ENCODE data around the gene BASP1. TPM values are rescaled to one million over a fixed set of nuclear protein-coding genes. Genes with fewer than 3 reads are reported as not detected.

Gene BASP1
- total RNA-seq, 2 experiments from 2014 or later = 0.70 to 0.93 TPM

GRCh38 chr5:17282283-17283120 is 65.1 kb downstream of the BASP1 start:
- no peak for TF ChIP-seq CTCF (IDR thresholded peaks at IDR 0.05)

GRCh38 chr5:17283121-17283415 is 65.6 kb downstream of the BASP1 start:
- Mint-ChIP-seq H3K4me1 (ENCODE audit: low read depth) (no peaks in the 10 kb centered on the region), H3K4me3 (no peak overlapping the region), H3K27me3 (no peaks in the 10 kb centered on the region), H3K36me3 (ENCODE audit: low read depth) (no peaks in the 10 kb centered on the region), H3K27ac (no peak overlapping the region), H3K9me3 (peaks cover 3% of the 10 kb centered on the region)
- ATAC-seq (ENCODE audit: poor library complexity) (no peak), DNase-seq (no peak)
- no peaks in the 10 kb centered on the region for H3K36me3 ChIP-seq (ENCODE audit: insufficient read depth, low read length)
- H3K4me1 ChIP-seq (ENCODE audit: insufficient read depth, low read length) = no peaks in the 10 kb centered on the region
- ChIA-PET CTCF (interaction anchor here (0.6 kb wide), 1 partner anchor 11 kb away, joined by 4 read pairs; no protein-coding TSS in a partner anchor), POLR2A (no interaction called here)
- no peak overlapping the region for H3K4me3 ChIP-seq (ENCODE audit: low read length)
- H3K27me3 ChIP-seq (ENCODE audit: control insufficient read depth in 1 of 2, insufficient read depth in 2 of 2, low read length in 2 of 2) = no peaks in the 10 kb centered on the region
- H3K9me3 ChIP-seq (ENCODE audit: control insufficient read depth in 1 of 2, insufficient read depth in 1 of 2, low read length in 2 of 2) = peaks cover 0 to 4% of the 10 kb centered on the region in 2 experiments
- intact Hi-C loops (cut with DNase I, micrococcal nuclease) = no loop called here
- TF ChIP-seq CTCF (IDR thresholded peaks at IDR 0.05) = no peak
- H3K27ac ChIP-seq (ENCODE audit: low read depth in 1 of 2, low read length in 2 of 2) = no peak overlapping the region

More at GRCh38 chr5:17282283-17283120, 65.1 kb downstream of the BASP1 start:
- Mint-ChIP-seq H3K4me1 (ENCODE audit: low read depth) (no peaks in the 10 kb centered on the region), H3K9me3 (peaks cover 2% of the 10 kb centered on the region), H3K4me3 (no peak overlapping the region), H3K27ac (no peak overlapping the region), H3K27me3 (no peaks in the 10 kb centered on the region), H3K36me3 (ENCODE audit: low read depth) (no peaks in the 10 kb centered on the region)
- DNase-seq (no peak), ATAC-seq (ENCODE audit: poor library complexity) (no peak)
- intact Hi-C loops (cut with DNase I, micrococcal nuclease) = no loop called here
- peaks cover 0 to 4% of the 10 kb centered on the region in 2 experiments for H3K9me3 ChIP-seq (ENCODE audit: control insufficient read depth in 1 of 2, insufficient read depth in 1 of 2, low read length in 2 of 2)
- no peaks in the 10 kb centered on the region for H3K4me1 ChIP-seq (ENCODE audit: insufficient read depth, low read length)
- CTCF ChIA-PET = interaction anchor here (0.6 kb wide), 1 partner anchor 10 kb away, joined by 4 read pairs; no protein-coding TSS in a partner anchor
- H3K27ac ChIP-seq (ENCODE audit: low read depth in 1 of 2, low read length in 2 of 2) = no peak overlapping the region
- H3K4me3 ChIP-seq (ENCODE audit: low read length) = no peak overlapping the region
- POLR2A ChIA-PET = no interaction called here
- H3K36me3 ChIP-seq (ENCODE audit: insufficient read depth, low read length) = no peaks in the 10 kb centered on the region
- no peaks in the 10 kb centered on the region for H3K27me3 ChIP-seq (ENCODE audit: control insufficient read depth in 1 of 2, insufficient read depth in 2 of 2, low read length in 2 of 2)

- Mint-ChIP-seq H3K9me3 (peaks cover 4% of the 10 kb centered on the region), H3K27ac (no peak overlapping the region), H3K4me1 (ENCODE audit: low read depth) (no peaks in the 10 kb centered on the region), H3K27me3 (no peaks in the 10 kb centered on the region), H3K4me3 (no peak overlapping the region), H3K36me3 (ENCODE audit: low read depth) (no peaks in the 10 kb centered on the region)
- ChIA-PET POLR2A (no interaction called here), CTCF (no interaction called here)
- TF ChIP-seq CTCF (IDR thresholded peaks at IDR 0.05) = no peak
- no peak overlapping the region for H3K27ac ChIP-seq (ENCODE audit: low read depth in 1 of 2, low read length in 2 of 2)
- peaks cover 0 to 11% of the 10 kb centered on the region in 2 experiments for H3K9me3 ChIP-seq (ENCODE audit: control insufficient read depth in 1 of 2, insufficient read depth in 1 of 2, low read length in 2 of 2)
- H3K4me1 ChIP-seq (ENCODE audit: insufficient read depth, low read length) = no peaks in the 10 kb centered on the region
- no peak overlapping the region for H3K4me3 ChIP-seq (ENCODE audit: low read length)
- H3K27me3 ChIP-seq (ENCODE audit: control insufficient read depth in 1 of 2, insufficient read depth in 2 of 2, low read length in 2 of 2) = no peaks in the 10 kb centered on the region
- DNase-seq = no peak
- ATAC-seq (ENCODE audit: poor library complexity) = no peak
- no peaks in the 10 kb centered on the region for H3K36me3 ChIP-seq (ENCODE audit: insufficient read depth, low read length)
- intact Hi-C loops (cut with DNase I, micrococcal nuclease) = no loop called here
Observed at GRCh38 chr5:17287501-17288155, 70.2 kb downstream of the BASP1 start.

Data from CD4-positive, alpha-beta T cell (primary cell).